Left forelimb (tissue), 1 donor: ENCODE results near the gene FBXW4.

Source experiments
- DNase-seq: peaks from one replicate; pipeline ENCODE4 v3.0.0-alpha.2; 2018; ENCODE audit warnings: low spot score

The FBXW4 gene

GRCh38 chr10:101694674-101695403, at the start of gene FBXW4:
Gene FBXW4 (minus strand): TSS chr10:101695170. CDS start chr10:101695105, 65 bp downstream.
- peak; percentile 75 for DNase-seq

- DNase-seq = no peak
Measured at GRCh38 chr10:101744267-101744666, 49.3 kb upstream of the FBXW4 start.

GRCh38 chr10:101741938-101742337, 47.0 kb upstream of the FBXW4 start:
- no peak for DNase-seq

GRCh38 chr10:101736666-101737065, 41.7 kb upstream of the FBXW4 start:
- DNase-seq = no peak

- DNase-seq = no peak
Measured at GRCh38 chr10:101732096-101732495, 37.1 kb upstream of the FBXW4 start.

GRCh38 chr10:101726115-101726387, 31.1 kb upstream of the FBXW4 start:
- no peak for DNase-seq

GRCh38 chr10:101725296-101726114, 30.5 kb upstream of the FBXW4 start:
- DNase-seq = no peak

GRCh38 chr10:101724446-101724845, 29.5 kb upstream of the FBXW4 start:
- DNase-seq = no peak

- DNase-seq = no peak
Measured at GRCh38 chr10:101723176-101723575, 28.2 kb upstream of the FBXW4 start.

GRCh38 chr10:101721806-101722205, 26.8 kb upstream of the FBXW4 start:
- DNase-seq = no peak

GRCh38 chr10:101720606-101721230, 25.7 kb upstream of the FBXW4 start:
- DNase-seq = no peak

- DNase-seq = no peak
Measured at GRCh38 chr10:101718690-101719275, 23.8 kb upstream of the FBXW4 start.

- DNase-seq = no peak
Measured at GRCh38 chr10:101716891-101717659, 22.1 kb upstream of the FBXW4 start.

- DNase-seq = no peak
Measured at GRCh38 chr10:101712997-101713396, 18.0 kb upstream of the FBXW4 start.

- DNase-seq = no peak
Measured at GRCh38 chr10:101710793-101711192, 15.8 kb upstream of the FBXW4 start.

GRCh38 chr10:101710059-101710695, 15.2 kb upstream of the FBXW4 start:
- DNase-seq = no peak

GRCh38 chr10:101709359-101710058, 14.5 kb upstream of the FBXW4 start:
- DNase-seq = no peak

- DNase-seq = no peak
Measured at GRCh38 chr10:101708870-101709269, 13.9 kb upstream of the FBXW4 start.

GRCh38 chr10:101708073-101708472, 13.1 kb upstream of the FBXW4 start:
- no peak for DNase-seq

GRCh38 chr10:101704331-101704730, 9.4 kb upstream of the FBXW4 start:
- no peak for DNase-seq

- no peak for DNase-seq
Measured at GRCh38 chr10:101696632-101697031, 1.7 kb upstream of the FBXW4 start.
